ENCODE data around the gene PSMD1. TPM values are rescaled to one million over a fixed set of nuclear protein-coding genes. Genes with fewer than 3 reads are reported as not detected.

Gene PSMD1
- polyA plus RNA-seq, 6 donors from 2014 or later = 36.4 to 44.5 (median 42.2) TPM

- Mint-ChIP-seq H3K27ac (no peak overlapping the region), H3K36me3 (no peaks in the 10 kb centered on the region), H3K4me3 (peak overlapping the region; percentile 46 to 85 (median 70)), H3K9me3 (no peaks in the 10 kb centered on the region), H3K27me3 (peaks cover 54 to 60% (median 56%) of the 10 kb centered on the region in 3 donors), H3K4me1 (peaks cover 10 to 28% (median 21%) of the 10 kb centered on the region in 3 donors)
- DNase-seq = no peak
- ATAC-seq (ENCODE audit: low read depth in 2 of 2) = no peak
Measured at GRCh38 chr2:231038483-231039293, 18.0 kb upstream of the PSMD1 start.

DNA sequence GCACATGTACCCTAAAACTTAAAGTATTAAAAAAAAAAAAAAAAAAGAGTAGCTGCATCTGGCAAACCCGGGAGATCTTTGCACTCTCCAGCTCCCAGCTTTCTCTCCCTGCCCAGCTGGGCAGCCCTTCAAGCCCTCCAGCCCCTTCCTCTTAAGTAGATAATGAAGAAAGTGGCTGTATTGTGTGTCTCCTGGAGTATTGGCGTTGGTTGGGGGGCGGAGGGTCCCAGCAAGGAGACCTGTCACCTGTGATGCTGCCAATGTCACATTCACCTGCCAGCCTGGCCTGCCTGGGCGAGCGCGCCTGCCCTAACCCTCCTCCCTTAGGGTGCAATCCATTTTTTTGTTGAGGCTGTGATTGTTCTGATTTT is 17.4 kb upstream of the PSMD1 start:
- Mint-ChIP-seq H3K36me3 (no peaks in the 10 kb centered on the region), H3K27ac (no peak overlapping the region), H3K4me1 (peaks cover 10 to 24% (median 16%) of the 10 kb centered on the region in 3 donors), H3K9me3 (no peaks in the 10 kb centered on the region), H3K4me3 (peak overlapping the region in 3 of 8 donors; percentile 24 to 71 (median 64)), H3K27me3 (peaks cover 54 to 60% (median 56%) of the 10 kb centered on the region in 3 donors)
- ATAC-seq (ENCODE audit: low read depth in 2 of 2) = no peak
- DNase-seq = no peak

- Mint-ChIP-seq H3K4me1 (peaks cover 4 to 18% (median 10%) of the 10 kb centered on the region in 3 donors), H3K27ac (no peak overlapping the region), H3K4me3 (peak overlapping the region in 2 of 8 donors; percentile 24 to 67), H3K36me3 (no peaks in the 10 kb centered on the region), H3K9me3 (no peaks in the 10 kb centered on the region), H3K27me3 (peaks cover 50 to 60% (median 56%) of the 10 kb centered on the region in 3 donors)
- ATAC-seq (ENCODE audit: low read depth in 2 of 2) (no peak), DNase-seq (no peak)
Measured at GRCh38 chr2:231039821-231040364, 16.8 kb upstream of the PSMD1 start.

GRCh38 chr2:231041061-231041689 is 15.5 kb upstream of the PSMD1 start:
- no peak for ATAC-seq (ENCODE audit: low read depth in 2 of 2)
- peak overlapping the region in 1 of 8 donors; percentile 32 for H3K4me3 Mint-ChIP-seq
- no peaks in the 10 kb centered on the region for H3K36me3 Mint-ChIP-seq
- H3K4me1 Mint-ChIP-seq = peaks cover 4 to 14% (median 5%) of the 10 kb centered on the region in 3 donors
- no peaks in the 10 kb centered on the region for H3K9me3 Mint-ChIP-seq
- no peak for DNase-seq
- no peak overlapping the region for H3K27ac Mint-ChIP-seq
- peaks cover 52 to 65% (median 60%) of the 10 kb centered on the region in 3 donors for H3K27me3 Mint-ChIP-seq

GRCh38 chr2:231043796-231044195 is 12.9 kb upstream of the PSMD1 start:
- peaks cover 42 to 68% (median 56%) of the 10 kb centered on the region in 3 donors for H3K27me3 Mint-ChIP-seq
- ATAC-seq (ENCODE audit: low read depth in 2 of 2) = no peak

DNA sequence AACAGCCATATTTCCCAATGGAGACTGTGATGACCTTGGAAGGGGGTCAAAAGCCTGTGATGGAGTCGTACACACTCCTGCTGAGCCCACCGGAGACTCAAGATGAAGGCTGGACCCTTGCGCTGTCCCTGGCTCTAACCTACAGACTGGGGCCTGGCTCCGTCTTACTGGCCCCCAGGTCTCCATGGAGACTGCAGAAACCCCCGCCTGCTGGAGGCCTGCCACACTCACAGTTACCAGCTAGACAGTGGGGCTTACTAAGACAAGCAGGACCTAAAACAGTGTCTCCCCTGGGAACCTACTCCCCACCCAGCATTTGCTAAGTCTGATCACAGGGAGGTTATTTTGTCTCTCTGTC is 9.8 kb upstream of the PSMD1 start:
- Mint-ChIP-seq H3K27ac (no peak overlapping the region), H3K4me1 (peaks cover 0 to under 1% (median 0%) of the 10 kb centered on the region in 3 donors), H3K36me3 (no peaks in the 10 kb centered on the region), H3K4me3 (no peak overlapping the region), H3K27me3 (peaks cover 11 to 42% (median 35%) of the 10 kb centered on the region in 3 donors), H3K9me3 (no peaks in the 10 kb centered on the region)
- ATAC-seq (ENCODE audit: low read depth in 2 of 2) (no peak), DNase-seq (no peak)

More at GRCh38 chr2:231043796-231044195, 12.9 kb upstream of the PSMD1 start:
- Mint-ChIP-seq H3K36me3 (no peaks in the 10 kb centered on the region), H3K27ac (no peak overlapping the region), H3K4me1 (peaks cover 0 to under 1% (median 0%) of the 10 kb centered on the region in 3 donors), H3K9me3 (no peaks in the 10 kb centered on the region), H3K4me3 (no peak overlapping the region)
- no peak for DNase-seq

DNA sequence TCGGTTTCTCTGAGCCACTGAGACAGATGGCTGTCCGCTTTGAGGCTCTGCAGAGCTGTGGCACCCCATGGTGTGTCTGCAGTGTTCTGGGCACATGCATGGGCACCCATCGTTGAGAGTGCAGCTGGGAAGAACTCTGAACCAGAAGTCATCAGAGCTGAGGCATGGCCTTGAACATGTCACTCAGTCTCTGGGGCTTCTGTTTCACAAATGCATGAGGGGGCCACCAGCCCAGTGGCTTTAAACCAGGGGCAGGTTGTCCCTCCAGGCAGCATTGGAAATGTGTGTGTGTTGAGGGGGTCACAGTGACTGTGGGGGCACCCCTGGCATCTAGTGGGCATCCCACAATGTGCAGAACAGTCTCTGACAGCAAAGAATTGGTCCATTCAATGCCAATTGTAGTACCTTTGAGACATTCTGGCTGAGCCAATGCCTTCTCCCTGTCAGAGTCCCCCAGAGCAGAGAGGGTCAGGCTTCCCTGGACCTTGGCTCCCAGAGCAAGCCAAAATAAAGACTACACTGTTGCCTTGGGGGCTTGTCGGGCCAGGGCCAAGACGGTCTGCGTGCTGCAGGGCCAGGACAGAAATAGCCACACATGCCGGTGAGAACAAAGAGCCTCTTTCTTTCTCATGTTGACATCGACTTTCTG is 9.3 kb upstream of the PSMD1 start:
- H3K4me3 Mint-ChIP-seq = peak overlapping the region in 1 of 8 donors; percentile 23
- H3K4me1 Mint-ChIP-seq = peaks cover 1 to 5% (median 3%) of the 10 kb centered on the region in 3 donors
- H3K27ac Mint-ChIP-seq = no peak overlapping the region
- H3K27me3 Mint-ChIP-seq = peaks cover 6 to 37% (median 31%) of the 10 kb centered on the region in 3 donors
- H3K36me3 Mint-ChIP-seq = no peaks in the 10 kb centered on the region
- H3K9me3 Mint-ChIP-seq = no peaks in the 10 kb centered on the region
- no peak for DNase-seq
- ATAC-seq (ENCODE audit: low read depth in 2 of 2) = no peak

GRCh38 chr2:231047923-231048915 is 8.4 kb upstream of the PSMD1 start:
- H3K27ac Mint-ChIP-seq = no peak overlapping the region
- peak overlapping the region in 1 of 8 donors; percentile 5 for H3K4me3 Mint-ChIP-seq
- DNase-seq (no peak), ATAC-seq (ENCODE audit: low read depth in 2 of 2) (no peak)
- no peaks in the 10 kb centered on the region for H3K9me3 Mint-ChIP-seq
- peaks cover 8 to 42% (median 27%) of the 10 kb centered on the region in 3 donors for H3K27me3 Mint-ChIP-seq
- H3K36me3 Mint-ChIP-seq = no peaks in the 10 kb centered on the region
- H3K4me1 Mint-ChIP-seq = peaks cover 7 to 12% (median 11%) of the 10 kb centered on the region in 3 donors

DNA sequence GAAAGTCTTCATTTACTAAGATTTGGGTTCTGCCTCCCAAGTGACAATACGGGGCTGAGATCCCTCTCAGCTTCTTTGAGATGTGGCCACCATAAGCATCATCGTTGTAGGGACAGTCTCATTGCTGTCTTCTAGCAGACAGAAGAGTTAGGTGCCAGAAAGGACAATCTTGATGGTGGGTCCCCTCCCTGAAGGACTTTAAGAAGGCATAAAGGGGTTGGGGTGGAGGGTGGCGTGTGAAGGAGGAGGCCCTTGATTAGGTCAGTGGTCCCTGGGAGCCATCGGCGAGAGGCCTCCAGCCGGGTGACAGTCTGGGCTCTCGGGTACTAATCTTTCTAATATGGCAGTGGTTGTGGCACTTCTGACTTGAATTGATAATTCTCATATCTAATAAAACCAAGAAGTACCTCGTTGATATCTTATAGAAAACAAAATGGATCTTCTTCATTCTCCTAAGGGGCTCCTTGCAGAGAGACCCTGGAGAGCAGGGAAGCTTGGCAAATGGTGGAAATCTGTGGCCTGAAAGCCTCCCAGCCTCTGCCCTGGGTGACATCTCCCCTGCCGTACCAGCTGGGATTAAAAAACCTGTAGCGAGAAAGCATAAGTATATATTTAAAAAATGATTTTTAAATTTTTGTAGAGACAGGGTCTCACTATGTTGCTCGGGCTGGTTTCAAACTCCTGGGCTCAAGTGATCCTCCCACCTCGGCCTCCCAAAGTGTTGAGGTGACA is 7.2 kb upstream of the PSMD1 start:
- ATAC-seq (ENCODE audit: low read depth in 2 of 2) = no peak
- no peak for DNase-seq
- Mint-ChIP-seq H3K9me3 (no peaks in the 10 kb centered on the region), H3K4me3 (no peak overlapping the region), H3K4me1 (peaks cover 15 to 19% (median 15%) of the 10 kb centered on the region in 3 donors), H3K27ac (no peak overlapping the region), H3K36me3 (peaks cover 0 to 4% of the 10 kb centered on the region in 2 donors), H3K27me3 (peaks cover 20 to 53% (median 31%) of the 10 kb centered on the region in 3 donors)

GRCh38 chr2:231050018-231050901 is 6.4 kb upstream of the PSMD1 start:
- no peak overlapping the region for H3K4me3 Mint-ChIP-seq
- H3K4me1 Mint-ChIP-seq = peaks cover 15 to 19% (median 15%) of the 10 kb centered on the region in 3 donors
- H3K9me3 Mint-ChIP-seq = no peaks in the 10 kb centered on the region
- H3K36me3 Mint-ChIP-seq = peaks cover 0 to 4% of the 10 kb centered on the region in 2 donors
- no peak for ATAC-seq (ENCODE audit: low read depth in 2 of 2)
- no peak for DNase-seq
- H3K27ac Mint-ChIP-seq = no peak overlapping the region
- peaks cover 21 to 53% (median 32%) of the 10 kb centered on the region in 3 donors for H3K27me3 Mint-ChIP-seq

- peak overlapping the region in 2 of 8 donors; percentile 29 to 69 for H3K4me3 Mint-ChIP-seq
- H3K27ac Mint-ChIP-seq = no peak overlapping the region
- no peaks in the 10 kb centered on the region for H3K9me3 Mint-ChIP-seq
- H3K4me1 Mint-ChIP-seq = peaks cover 15 to 19% (median 17%) of the 10 kb centered on the region in 3 donors
- peaks cover 21 to 46% (median 25%) of the 10 kb centered on the region in 3 donors for H3K27me3 Mint-ChIP-seq
- DNase-seq = no peak
- no peak for ATAC-seq (ENCODE audit: low read depth in 2 of 2)
- peaks cover 0 to 4% of the 10 kb centered on the region in 2 donors for H3K36me3 Mint-ChIP-seq
Measured at GRCh38 chr2:231051116-231051515, 5.6 kb upstream of the PSMD1 start.
